DOHH2 (cell line): ENCODE data around the gene HSDL2.
"Not testable (repeated sequence)": the region's sequence is repeated elsewhere in the genome, so short reads cannot be mapped to it uniquely, and the experiment has no call there.

Source experiments
- H3F3A ChIP-seq: fragments of 200-600 bp; sonication (generic), shearing (Covaris generic); 2 replicates; pipeline ENCODE4 v1.6.0; 2016; ENCODE audit warnings: antibody characterized with exemption, mild to moderate bottlenecking; ENCODE audit not compliant: control insufficient read depth, insufficient read depth
- H3K27ac ChIP-seq: fragments of 200-600 bp; sonication (generic); 2 replicates; pipeline ENCODE4 v1.5.1; 2014; ENCODE audit warnings: low read depth, mild to moderate bottlenecking, low read length, moderate library complexity
- H3K27me3 ChIP-seq: fragments of 200-600 bp; sonication (generic); 2 replicates; pipeline ENCODE4 v1.6.1; 2014; ENCODE audit warnings: mild to moderate bottlenecking, low read length, mixed read lengths; ENCODE audit not compliant: control insufficient read depth
- H3K36me3 ChIP-seq: fragments of 200-600 bp; sonication (generic); 2 replicates; pipeline ENCODE4 v1.6.1; 2014; ENCODE audit warnings: mild to moderate bottlenecking, low read length, moderate library complexity, mixed read lengths; ENCODE audit not compliant: control insufficient read depth
- H3K4me1 ChIP-seq: fragments of 200-600 bp; sonication (generic); 2 replicates; pipeline ENCODE4 v1.6.1; 2014; ENCODE audit warnings: mild to moderate bottlenecking, low read length, mixed read lengths; ENCODE audit not compliant: control insufficient read depth
- H3K4me2 ChIP-seq: fragments of 200-600 bp; sonication (generic); 2 replicates; pipeline ENCODE4 v1.6.0; 2014; ENCODE audit warnings: mild to moderate bottlenecking, low read length, moderate library complexity
- H3K4me3 ChIP-seq: fragments of 200-600 bp; sonication (generic); 2 replicates; pipeline ENCODE4 v1.5.1; 2014; ENCODE audit warnings: mild to moderate bottlenecking, low read length, mixed read lengths
- H3K79me2 ChIP-seq: fragments of 200-600 bp; sonication (generic); 2 replicates; pipeline ENCODE4 v1.6.1; 2014; ENCODE audit warnings: mild to moderate bottlenecking, low read length, mixed read lengths; ENCODE audit not compliant: control insufficient read depth
- H3K9me2 ChIP-seq: fragments of 200-600 bp; sonication (generic); replicated peaks from 2 replicates; pipeline ENCODE4 v1.6.1; 2014; ENCODE audit warnings: mild to moderate bottlenecking, low read length, mixed read lengths; ENCODE audit not compliant: control insufficient read depth
- H3K9me3 ChIP-seq: fragments of 200-600 bp; sonication (generic); 2 replicates; pipeline ENCODE4 v1.6.1; 2014; ENCODE audit warnings: antibody characterized with exemption, low read length, mixed read lengths; ENCODE audit not compliant: control insufficient read depth, insufficient read depth
- H4K20me1 ChIP-seq: fragments of 200-600 bp; sonication (generic); 2 replicates; pipeline ENCODE4 v1.6.0; 2014; ENCODE audit warnings: low read depth, mild to moderate bottlenecking, antibody characterized with exemption, low read length, moderate library complexity; ENCODE audit not compliant: control insufficient read depth, insufficient read depth
- CTCF ChIP-seq: fragments of 200-600 bp; sonication (generic); IDR thresholded peaks from one replicate; pipeline ENCODE4 v1.5.1; 2014; ENCODE audit warnings: antibody characterized with exemption, mild to moderate bottlenecking, low read depth, low read length; ENCODE audit not compliant: poor library complexity, severe bottlenecking
- EZH2phosphoT487 ChIP-seq: fragments of 200-600 bp; sonication (generic); IDR thresholded peaks from 2 replicates; pipeline ENCODE4 v1.6.1; 2017; ENCODE audit warnings: borderline replicate concordance, mild to moderate bottlenecking, antibody characterized with exemption, low read length, moderate library complexity, mixed read lengths

The HSDL2 gene

GRCh38 chr9:112369817-112370216 is 10.1 kb upstream of the HSDL2 start:
- Histone ChIP-seq H4K20me1 (no peaks in the 10 kb centered on the region), H3K79me2 (no peaks in the 10 kb centered on the region), H3F3A (no peaks in the 10 kb centered on the region), H3K9me2 (no peaks in the 10 kb centered on the region), H3K9me3 (peaks cover 4% of the 10 kb centered on the region; the same call in 1 of the 2 replicates), H3K27ac (no peak overlapping the region), H3K36me3 (no peaks in the 10 kb centered on the region), H3K4me1 (no peaks in the 10 kb centered on the region), H3K27me3 (no peaks in the 10 kb centered on the region), H3K4me3 (no peak overlapping the region), H3K4me2 (no peak overlapping the region)
- TF ChIP-seq EZH2phosphoT487 (no peak), CTCF (no peak)

DNA sequence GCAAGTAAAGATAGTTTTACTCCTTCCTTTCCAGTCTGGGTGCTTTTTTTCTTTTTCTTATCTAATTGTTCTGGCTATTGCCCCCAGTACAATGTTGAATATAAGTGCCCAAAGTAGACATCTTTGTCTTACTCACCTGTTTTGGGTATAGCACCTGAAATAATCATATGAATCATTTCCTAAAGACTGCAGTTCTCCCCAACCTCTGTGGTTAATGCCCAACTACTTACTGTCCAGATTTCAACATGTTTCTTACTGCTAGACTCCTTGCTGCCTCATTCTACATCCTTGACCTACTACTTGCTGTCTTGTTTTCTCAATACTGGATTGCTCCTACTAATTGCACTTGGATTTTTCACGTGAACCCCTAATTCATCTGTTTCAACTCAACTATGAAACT is 8.8 kb upstream of the HSDL2 start:
- H3K27me3 ChIP-seq, result no peaks in the 10 kb centered on the region
- H3K4me3 ChIP-seq, result no peak overlapping the region
- no peaks in the 10 kb centered on the region for H3K79me2 ChIP-seq
- no peak overlapping the region for H3K4me2 ChIP-seq
- no peaks in the 10 kb centered on the region for H3K4me1 ChIP-seq
- H3K9me3 ChIP-seq, result peaks cover 4% of the 10 kb centered on the region; the same call in 1 of the 2 replicates
- no peak for TF ChIP-seq EZH2phosphoT487
- no peak for TF ChIP-seq CTCF
- no peaks in the 10 kb centered on the region for H3K9me2 ChIP-seq
- H3K36me3 ChIP-seq, result no peaks in the 10 kb centered on the region
- H3K27ac ChIP-seq, result no peak overlapping the region
- no peaks in the 10 kb centered on the region for H3F3A ChIP-seq
- no peaks in the 10 kb centered on the region for H4K20me1 ChIP-seq

- H4K20me1 ChIP-seq, H3K27ac ChIP-seq, H3K9me3 ChIP-seq, H3K4me3 ChIP-seq, H3K4me2 ChIP-seq, H3K9me2 ChIP-seq, H3F3A ChIP-seq, H3K79me2 ChIP-seq, H3K27me3 ChIP-seq, H3K36me3 ChIP-seq: not testable (repeated sequence)
- H3K4me1 ChIP-seq, result peaks cover 14% of the 10 kb centered on the region
Measured at GRCh38 chr9:112373666-112374065, 6.2 kb upstream of the HSDL2 start.

- not testable (repeated sequence) for H3K36me3 ChIP-seq, H3K9me2 ChIP-seq, H4K20me1 ChIP-seq, H3F3A ChIP-seq, H3K4me3 ChIP-seq, H3K27ac ChIP-seq, H3K4me2 ChIP-seq, H3K27me3 ChIP-seq, H3K79me2 ChIP-seq, H3K9me3 ChIP-seq
- H3K4me1 ChIP-seq, result peaks cover 18% of the 10 kb centered on the region
Measured at GRCh38 chr9:112374232-112374631, 5.7 kb upstream of the HSDL2 start.
